ENCODE measurements around the gene IVL. TPM values are rescaled to one million over a fixed set of nuclear protein-coding genes. Genes with fewer than 3 reads are reported as not detected.

The IVL gene
- total RNA-seq, 1 experiment from 2014 or later = 1.1 TPM

- no peak for DNase-seq
- BruUV-seq (replicated peaks) = no TSS peak
- CTCF ChIA-PET = interaction anchor here (0.7 kb wide), 1 partner anchor 504 kb away, joined by 3 read pairs; no protein-coding TSS in a partner anchor
- Mint-ChIP-seq H3K9me3 (ENCODE audit: low read depth, unreplicated experiment) (peaks cover 2% of the 10 kb centered on the region), H3K4me1 (ENCODE audit: low read depth, unreplicated experiment) (peaks cover 17% of the 10 kb centered on the region), H3K4me3 (ENCODE audit: low read depth, unreplicated experiment) (no peak overlapping the region), H3K36me3 (ENCODE audit: insufficient read depth, unreplicated experiment) (peaks cover 5% of the 10 kb centered on the region), H3K27me3 (ENCODE audit: unreplicated experiment) (peaks cover 27% of the 10 kb centered on the region), H3K27ac (ENCODE audit: unreplicated experiment) (no peak overlapping the region)
- intact Hi-C loops (cut with micrococcal nuclease; ENCODE audit: unreplicated experiment) = no loop called here
- TF ChIP-seq CTCF (IDR thresholded peaks at IDR 0.05; ENCODE audit: unreplicated experiment) = no peak
These were observed 4.1 kb downstream of the IVL start for GRCh38 chr1:152912471-152912870.

GRCh38 chr1:152912900-152913299, 4.6 kb downstream of the IVL start:
- H3K4me3 Mint-ChIP-seq (ENCODE audit: low read depth, unreplicated experiment) = no peak overlapping the region
- no peak overlapping the region for H3K27ac Mint-ChIP-seq (ENCODE audit: unreplicated experiment)
- intact Hi-C loops (cut with micrococcal nuclease; ENCODE audit: unreplicated experiment) = no loop called here
- BruUV-seq (replicated peaks) = no TSS peak
- peaks cover 5% of the 10 kb centered on the region for H3K36me3 Mint-ChIP-seq (ENCODE audit: insufficient read depth, unreplicated experiment)
- TF ChIP-seq CTCF (IDR thresholded peaks at IDR 0.05; ENCODE audit: unreplicated experiment) = no peak
- peaks cover 27% of the 10 kb centered on the region for H3K27me3 Mint-ChIP-seq (ENCODE audit: unreplicated experiment)
- peaks cover 16% of the 10 kb centered on the region for H3K4me1 Mint-ChIP-seq (ENCODE audit: low read depth, unreplicated experiment)
- peaks cover 2% of the 10 kb centered on the region for H3K9me3 Mint-ChIP-seq (ENCODE audit: low read depth, unreplicated experiment)
- CTCF ChIA-PET = no interaction called here
- DNase-seq = no peak

- Mint-ChIP-seq H3K36me3 (ENCODE audit: insufficient read depth, unreplicated experiment) (no peaks in the 10 kb centered on the region), H3K4me3 (ENCODE audit: low read depth, unreplicated experiment) (no peak overlapping the region), H3K27me3 (ENCODE audit: unreplicated experiment) (no peaks in the 10 kb centered on the region), H3K27ac (ENCODE audit: unreplicated experiment) (no peak overlapping the region), H3K4me1 (ENCODE audit: low read depth, unreplicated experiment) (peaks cover 9% of the 10 kb centered on the region), H3K9me3 (ENCODE audit: low read depth, unreplicated experiment) (no peaks in the 10 kb centered on the region)
- intact Hi-C loops (cut with micrococcal nuclease; ENCODE audit: unreplicated experiment) = loop anchor here (1.0 kb wide), 2 partner anchors 116 to 273 kb away; no protein-coding TSS in a partner anchor
- BruUV-seq (replicated peaks) = no TSS peak
- CTCF ChIA-PET = interaction anchor here (0.5 to 1.6 kb wide), 13 partner anchors 8 to 673 kb away, joined by 3 to 30 read pairs (median 4); partner anchors contain the start of gene IVL
- DNase-seq = peak; percentile 57
- peak; percentile 85 for TF ChIP-seq CTCF (IDR thresholded peaks at IDR 0.05; ENCODE audit: unreplicated experiment)
These were observed 9.4 kb downstream of the IVL start for GRCh38 chr1:152917794-152918193.

- Mint-ChIP-seq H3K9me3 (ENCODE audit: low read depth, unreplicated experiment) (no peaks in the 10 kb centered on the region), H3K4me3 (ENCODE audit: low read depth, unreplicated experiment) (no peak overlapping the region), H3K27me3 (ENCODE audit: unreplicated experiment) (no peaks in the 10 kb centered on the region), H3K4me1 (ENCODE audit: low read depth, unreplicated experiment) (peaks cover 9% of the 10 kb centered on the region), H3K27ac (ENCODE audit: unreplicated experiment) (no peak overlapping the region), H3K36me3 (ENCODE audit: insufficient read depth, unreplicated experiment) (no peaks in the 10 kb centered on the region)
- BruUV-seq (replicated peaks) = no TSS peak
- intact Hi-C loops (cut with micrococcal nuclease; ENCODE audit: unreplicated experiment) = no loop called here
- CTCF ChIA-PET = interaction anchor here (0.6 to 1.6 kb wide), 8 partner anchors 11 to 282 kb away, joined by 3 to 30 read pairs (median 4); partner anchors contain the start of gene IVL
- DNase-seq = no peak
- no peak for TF ChIP-seq CTCF (IDR thresholded peaks at IDR 0.05; ENCODE audit: unreplicated experiment)
These were observed 10.7 kb downstream of the IVL start for GRCh38 chr1:152919071-152919470.

Measured in Calu3 (cell line).